ENCODE measurements around the gene TNFSF8.

The TNFSF8 gene

GRCh38 chr9:114869378-114869777 is 61.0 kb downstream of the TNFSF8 start:
- no peak for DNase-seq (ENCODE audit: low read depth)

- no peak for DNase-seq (ENCODE audit: low read depth)
Measured at GRCh38 chr9:114867327-114867726, 63.1 kb downstream of the TNFSF8 start.

GRCh38 chr9:114864471-114864870 is 65.9 kb downstream of the TNFSF8 start:
- DNase-seq (ENCODE audit: low read depth), result no peak

- no peak for DNase-seq (ENCODE audit: low read depth)
Measured at GRCh38 chr9:114861922-114862605, 68.3 kb downstream of the TNFSF8 start.

- no peak for DNase-seq (ENCODE audit: low read depth)
Measured at GRCh38 chr9:114861273-114861672, 69.1 kb downstream of the TNFSF8 start.

GRCh38 chr9:114860187-114860586 is 70.2 kb downstream of the TNFSF8 start:
- DNase-seq (ENCODE audit: low read depth), result no peak

- no peak for DNase-seq (ENCODE audit: low read depth)
Measured at GRCh38 chr9:114856942-114857315, 73.5 kb downstream of the TNFSF8 start.

GRCh38 chr9:114856215-114856941 is 74.0 kb downstream of the TNFSF8 start:
- DNase-seq (ENCODE audit: low read depth), result no peak

GRCh38 chr9:114855488-114855887 is 74.9 kb downstream of the TNFSF8 start:
- DNase-seq (ENCODE audit: low read depth), result no peak

GRCh38 chr9:114854736-114855355 is 75.5 kb downstream of the TNFSF8 start:
- no peak for DNase-seq (ENCODE audit: low read depth)

GRCh38 chr9:114853071-114853855 is 77.1 kb downstream of the TNFSF8 start:
- no peak for DNase-seq (ENCODE audit: low read depth)

- no peak for DNase-seq (ENCODE audit: low read depth)
Measured at GRCh38 chr9:114852050-114852594, 78.3 kb downstream of the TNFSF8 start.

GRCh38 chr9:114851306-114851705 is 79.1 kb downstream of the TNFSF8 start:
- no peak for DNase-seq (ENCODE audit: low read depth)

Data from activated T-cell treated with anti-CD3 and anti-CD28 coated beads for 24 hours (primary cell).